NCI-H146 treated with DMSO at 0.1 percent for 48 hours (cell line): ENCODE measurements around the gene TMEM119.
"Not testable (repeated sequence)": the region's sequence is repeated elsewhere in the genome, so short reads cannot be mapped to it uniquely, and the experiment has no call there.

Source experiments
- DNase-seq: peaks from one replicate; lab custom pipeline; 2025; ENCODE audit not compliant: unreplicated experiment; lab: John Stamatoyannopoulos, UW

Gene TMEM119

GRCh38 chr12:108585864-108586263 is 12.0 kb downstream of the TMEM119 start:
- DNase-seq, result no peak

GRCh38 chr12:108584456-108585065 is 13.3 kb downstream of the TMEM119 start:
- DNase-seq, result no peak

GRCh38 chr12:108583991-108584390 is 13.9 kb downstream of the TMEM119 start:
- peak; percentile 69 for DNase-seq

GRCh38 chr12:108582978-108583770 is 14.7 kb downstream of the TMEM119 start:
- DNase-seq, result no peak

DNA sequence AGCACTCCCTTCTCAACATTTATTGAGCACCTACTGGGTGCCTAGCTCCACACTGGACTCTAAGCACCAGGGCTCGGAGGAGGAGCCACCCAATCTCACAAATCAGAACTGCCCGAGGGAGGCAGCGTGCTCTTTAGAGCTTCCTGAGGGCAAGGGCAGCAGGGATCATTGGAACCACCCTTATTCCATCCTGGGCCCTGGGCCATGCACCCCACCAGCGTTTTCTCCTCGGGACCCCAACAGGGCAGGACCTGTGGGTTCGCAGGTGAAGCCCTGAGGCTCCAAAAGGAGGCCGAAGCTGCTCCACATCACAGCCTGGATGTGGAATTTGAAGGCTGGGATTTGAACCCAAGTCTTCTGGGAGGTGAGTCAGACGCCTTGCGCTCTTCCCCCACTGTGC is 15.4 kb downstream of the TMEM119 start:
- no peak for DNase-seq

DNA sequence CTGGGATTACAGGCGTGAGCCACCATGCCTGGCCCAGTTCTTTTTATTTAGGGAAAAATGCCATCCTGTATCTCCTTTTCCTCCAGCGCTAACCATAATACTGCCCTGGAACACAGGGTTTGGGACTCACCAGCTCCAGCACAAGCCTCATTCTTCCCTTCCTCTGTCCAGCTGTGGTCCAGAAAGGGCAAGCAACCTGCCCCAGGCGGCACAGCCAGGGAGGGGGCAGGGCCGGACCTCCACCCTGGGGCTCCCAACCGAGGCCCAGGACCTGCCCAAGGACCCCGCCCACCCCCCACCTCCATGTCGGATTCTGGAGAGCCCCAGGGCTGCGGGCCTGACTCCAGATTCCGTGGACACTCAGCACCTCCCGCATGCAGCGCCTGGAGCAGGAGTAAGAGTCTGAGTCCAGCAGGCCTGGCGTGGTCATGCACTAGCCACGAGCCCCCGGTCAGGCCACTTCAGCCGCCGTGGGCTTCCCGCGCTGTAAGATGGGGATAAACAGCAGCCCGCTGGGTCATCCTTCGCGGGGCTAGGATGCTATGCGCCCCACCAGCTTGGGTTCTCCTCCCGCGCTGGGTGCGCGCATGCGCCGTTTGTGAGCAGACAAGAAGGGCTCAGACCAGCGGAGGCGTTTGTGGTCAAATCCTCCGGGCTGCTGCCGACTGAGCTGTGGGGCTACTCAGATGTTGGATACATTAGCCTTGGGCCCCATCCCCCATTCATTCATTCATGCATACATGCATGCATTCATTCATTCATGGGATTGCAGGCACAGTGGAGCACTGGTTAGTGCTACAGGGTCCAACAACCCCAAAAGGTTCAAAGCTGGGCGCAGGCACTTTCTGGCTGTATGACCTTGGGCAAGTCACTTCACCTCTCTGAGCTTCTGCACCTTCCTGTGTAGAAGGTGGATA is 16.3 kb downstream of the TMEM119 start:
- DNase-seq, result no peak

DNA sequence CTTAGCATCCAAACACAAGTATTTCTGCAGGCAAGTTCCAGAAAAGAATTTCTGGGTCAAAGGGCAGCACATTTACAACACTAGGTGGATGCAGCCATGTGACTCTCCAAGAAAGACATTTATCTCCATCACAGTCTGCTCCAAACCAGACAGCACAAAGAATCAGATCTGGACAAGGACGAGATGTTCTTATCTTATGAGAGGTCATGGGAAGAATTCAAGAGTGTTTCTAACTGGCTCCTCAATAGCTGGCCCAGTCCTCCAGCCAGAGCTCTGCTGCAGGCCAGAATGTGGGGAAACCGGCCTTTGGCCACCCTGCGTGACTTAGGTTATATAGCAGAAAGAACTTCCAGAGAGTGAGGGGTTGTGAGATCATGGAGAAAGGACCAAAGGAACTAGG is 17.4 kb downstream of the TMEM119 start:
- no peak for DNase-seq

DNA sequence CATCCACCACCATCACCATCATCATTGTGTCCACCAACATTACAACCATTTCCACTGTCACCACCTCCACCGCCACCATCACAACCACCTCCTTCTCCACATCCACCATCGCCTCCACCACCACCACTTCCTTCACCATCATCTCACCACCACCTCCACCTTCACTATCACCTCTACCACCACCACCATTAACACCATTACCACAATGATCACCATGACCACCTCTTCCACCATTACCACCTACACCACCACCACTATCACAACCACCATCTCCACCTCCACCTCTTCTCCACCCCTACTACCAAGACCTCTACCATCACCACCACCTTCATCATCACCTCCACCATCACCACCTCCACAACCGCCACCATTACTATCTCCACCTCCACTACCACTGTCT is 19.1 kb downstream of the TMEM119 start:
- no peak for DNase-seq

- DNase-seq, result no peak
These were observed 19.6 kb downstream of the TMEM119 start for GRCh38 chr12:108578264-108578663.

DNA sequence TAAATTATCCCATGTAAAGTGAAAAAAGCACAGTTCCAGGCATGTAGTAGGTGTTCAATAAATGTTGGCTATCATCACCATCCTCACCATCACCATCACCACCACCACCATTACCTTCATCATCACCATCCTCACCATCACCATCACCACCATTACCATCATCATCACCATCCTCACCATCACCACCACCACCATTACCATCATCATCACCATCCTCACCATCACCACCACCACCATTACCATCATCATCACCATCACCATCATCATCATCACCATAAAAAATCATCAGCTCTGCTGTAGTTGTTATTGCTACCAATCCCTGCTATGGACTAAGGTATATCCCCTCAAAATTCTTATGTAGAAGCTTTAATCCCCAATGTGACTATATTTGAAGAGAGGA is 20.4 kb downstream of the TMEM119 start:
- no peak for DNase-seq

DNA sequence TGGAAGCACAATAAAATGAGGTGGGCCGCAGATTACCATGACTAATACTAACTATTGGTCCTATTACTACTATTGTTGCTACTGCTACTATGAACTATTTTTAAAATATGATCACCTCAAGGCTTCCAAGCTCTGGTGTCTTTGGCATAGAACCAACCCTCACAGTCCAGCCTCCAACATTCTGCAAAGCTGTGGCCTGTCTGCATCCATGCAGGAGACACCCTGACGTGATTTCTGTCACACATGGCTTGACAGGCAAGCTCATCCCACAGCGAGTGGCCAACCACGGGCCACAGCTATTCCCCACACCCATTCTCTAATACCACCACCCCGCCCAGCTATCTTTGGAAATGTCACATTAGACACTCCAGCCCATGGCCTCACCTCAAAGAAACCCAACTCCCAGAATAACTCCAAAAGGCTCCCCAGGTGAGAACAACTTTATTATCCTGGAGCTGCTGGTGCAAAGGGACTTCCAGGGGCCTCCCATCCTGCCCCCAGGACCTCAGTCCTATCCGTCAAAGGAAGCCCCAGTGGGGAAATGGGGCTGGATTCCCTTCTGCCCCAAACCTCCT is 21.1 kb downstream of the TMEM119 start:
- DNase-seq, result no peak

DNA sequence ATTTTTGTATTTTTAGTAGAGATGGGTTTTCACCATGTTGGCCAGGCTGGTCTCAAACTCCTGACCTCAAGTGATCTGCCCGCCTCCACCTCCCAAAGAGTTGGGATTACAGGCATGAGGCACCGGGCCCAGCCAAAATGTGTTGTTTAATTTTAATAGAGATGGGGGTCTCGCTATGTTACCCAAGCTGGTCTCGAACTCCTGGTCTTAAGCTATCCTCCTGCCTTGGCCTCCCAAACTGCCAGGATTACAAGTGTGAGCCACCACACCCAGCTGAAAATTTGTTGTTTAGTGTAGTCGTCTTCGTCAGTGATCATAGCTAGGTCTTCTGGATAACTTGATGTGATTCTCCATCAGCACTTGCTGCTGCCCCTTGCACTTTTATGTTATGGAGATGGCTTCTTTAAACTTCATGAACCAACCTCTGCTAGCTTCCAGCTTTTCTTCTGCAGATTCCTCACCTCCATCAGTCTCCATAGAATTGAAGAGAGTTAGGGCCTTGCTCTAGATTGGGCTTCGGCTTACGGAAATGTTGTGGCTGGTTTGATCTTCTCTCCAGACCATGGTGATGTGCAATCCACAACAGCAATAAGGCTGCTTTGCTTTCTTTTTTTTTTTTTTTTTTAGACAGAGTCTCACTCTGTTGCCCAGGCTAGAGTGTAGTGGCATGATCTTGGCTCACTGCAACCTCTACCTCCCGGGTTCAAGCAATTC is 22.5 kb downstream of the TMEM119 start:
- no peak for DNase-seq

- DNase-seq, result not testable (repeated sequence)
These were observed 23.6 kb downstream of the TMEM119 start for GRCh38 chr12:108574276-108574675.

DNA sequence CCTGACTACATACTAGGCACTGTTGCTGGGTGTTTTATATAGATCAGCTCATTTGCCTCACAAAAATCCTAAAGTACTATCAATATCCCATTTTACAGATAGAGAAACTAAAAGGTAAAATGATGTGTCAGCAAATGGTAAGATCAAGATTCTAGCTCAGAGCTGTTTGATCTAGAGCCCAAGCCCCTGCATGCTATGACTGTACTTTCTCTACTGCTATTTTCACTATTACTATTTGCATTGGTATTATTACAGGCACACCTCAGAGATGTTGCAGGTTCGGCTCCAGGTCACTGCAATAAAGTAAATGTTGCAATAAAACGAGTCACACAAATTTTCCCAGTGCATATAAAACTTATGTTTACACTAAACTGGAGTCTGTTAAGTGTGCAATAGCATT is 24.6 kb downstream of the TMEM119 start:
- DNase-seq, result no peak

DNA sequence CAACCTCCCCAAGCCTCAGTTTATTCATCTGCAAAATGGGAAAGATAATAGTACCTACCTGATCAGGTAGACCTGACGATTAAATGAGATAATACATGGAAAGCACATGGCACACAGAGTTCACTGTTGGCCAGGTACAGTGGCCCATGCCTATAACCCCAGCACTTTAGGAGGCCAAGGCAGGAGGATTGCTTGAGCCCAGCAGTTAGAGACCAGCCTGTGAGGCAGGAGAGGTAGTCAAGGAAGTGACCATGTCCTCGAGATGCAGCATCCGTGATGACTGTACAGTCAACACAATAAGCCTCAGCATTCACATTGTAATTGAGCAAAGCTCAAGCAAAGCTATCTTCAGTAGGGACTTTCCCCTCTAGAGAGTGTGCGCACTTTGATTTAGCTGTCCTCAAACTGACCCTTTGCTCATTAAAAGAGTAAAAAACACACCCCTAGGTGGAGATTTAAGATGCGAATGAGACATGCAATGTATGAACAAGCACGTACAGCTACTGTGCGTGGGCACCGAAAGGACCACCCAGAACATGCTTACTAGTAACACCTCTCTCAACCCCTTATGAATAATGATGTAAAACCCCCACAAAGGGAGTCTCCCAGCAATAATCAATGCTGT is 25.6 kb downstream of the TMEM119 start:
- DNase-seq, result no peak

- DNase-seq, result no peak
These were observed 26.2 kb downstream of the TMEM119 start for GRCh38 chr12:108571609-108572165.

- DNase-seq, result peak; percentile 7
These were observed 26.9 kb downstream of the TMEM119 start for GRCh38 chr12:108570743-108571608.

GRCh38 chr12:108568338-108569154 is 29.3 kb downstream of the TMEM119 start:
- DNase-seq, result peak; percentile 7
